ENCODE measurements around the gene RCL1. TPM values are rescaled to one million over a fixed set of nuclear protein-coding genes. Genes with fewer than 3 reads are reported as not detected.
A peak's percentile ranks its signal among the peaks of the same experiment; 100 is the strongest.
"Not testable (repeated sequence)": the region's sequence is repeated elsewhere in the genome, so short reads cannot be mapped to it uniquely, and the experiment has no call there.

RCL1 gene
- 10 to 100 TPM; 54.1 to 97.3 (median 88.8) TPM for total RNA-seq

- peak; percentile 99 for ATAC-seq (ENCODE audit: low FRiP score)
- TF ChIP-seq CTCF (IDR thresholded peaks at IDR 0.05), result no peak
Observed at GRCh38 chr9:4792572-4793458, at the start of gene RCL1. RCL1 (plus strand) TSS chr9:4792944; CDS start chr9:4793092, 148 bp downstream.

GRCh38 chr9:4743131-4743875 is 49.4 kb upstream of the RCL1 start:
- ATAC-seq (ENCODE audit: low FRiP score) (no peak), DNase-seq (ENCODE audit: low spot score) (no peak)
- no peak for TF ChIP-seq CTCF (IDR thresholded peaks at IDR 0.05)

More at GRCh38 chr9:4792572-4793458, at the start of gene RCL1:
- peak; percentile 70 for DNase-seq (ENCODE audit: low spot score)

GRCh38 chr9:4746278-4747030 is 46.3 kb upstream of the RCL1 start:
- TF ChIP-seq CTCF (IDR thresholded peaks at IDR 0.05), result no peak

GRCh38 chr9:4748612-4749011 is 44.1 kb upstream of the RCL1 start:
- ATAC-seq (ENCODE audit: low FRiP score) (no peak), DNase-seq (ENCODE audit: low spot score) (no peak)
- no peak for TF ChIP-seq CTCF (IDR thresholded peaks at IDR 0.05)

More at GRCh38 chr9:4746278-4747030, 46.3 kb upstream of the RCL1 start:
- DNase-seq (ENCODE audit: low spot score) (no peak), ATAC-seq (ENCODE audit: low FRiP score) (no peak)

GRCh38 chr9:4750023-4750673 is 42.6 kb upstream of the RCL1 start:
- DNase-seq (ENCODE audit: low spot score) (no peak), ATAC-seq (ENCODE audit: low FRiP score) (no peak)
- no peak for TF ChIP-seq CTCF (IDR thresholded peaks at IDR 0.05)

GRCh38 chr9:4754530-4754929 is 38.2 kb upstream of the RCL1 start:
- not testable (repeated sequence) for DNase-seq (ENCODE audit: low spot score); ATAC-seq (ENCODE audit: low FRiP score)

All from omental fat pad (tissue), 4 donors.